Osteocyte (in vitro differentiated cells): Measurements from ENCODE around the gene JAM3. TPM values are rescaled to one million over a fixed set of nuclear protein-coding genes. Genes with fewer than 3 reads are reported as not detected.
"Not testable (repeated sequence)": the region's sequence is repeated elsewhere in the genome, so short reads cannot be mapped to it uniquely, and the experiment has no call there.

ENCODE experiments used
- DNase-seq: peaks from one replicate; pipeline ENCODE4 v3.0.0; 2021; ENCODE audit warnings: mixed read lengths; ENCODE audit not compliant: unreplicated experiment; ENCODE audit errors: extremely low spot score
- H3K27ac Mint-ChIP-seq: one replicate; pipeline ENCODE4 v1.8.0; 2021; ENCODE audit warnings: mild to moderate bottlenecking, mixed read lengths; ENCODE audit not compliant: unreplicated experiment
- H3K27me3 Mint-ChIP-seq: one replicate; pipeline ENCODE4 v1.8.0; 2021; ENCODE audit warnings: mixed read lengths; ENCODE audit not compliant: unreplicated experiment
- H3K36me3 Mint-ChIP-seq: one replicate; pipeline ENCODE4 v1.8.0; 2021; ENCODE audit warnings: mixed read lengths; ENCODE audit not compliant: unreplicated experiment
- H3K4me1 Mint-ChIP-seq: one replicate; pipeline ENCODE4 v1.8.0; 2021; ENCODE audit warnings: mixed read lengths; ENCODE audit not compliant: unreplicated experiment
- H3K4me3 Mint-ChIP-seq: one replicate; pipeline ENCODE4 v1.8.0; 2021; ENCODE audit warnings: mild to moderate bottlenecking, moderate library complexity, mixed read lengths; ENCODE audit not compliant: unreplicated experiment
- H3K9me3 Mint-ChIP-seq: one replicate; pipeline ENCODE4 v1.8.0; 2021; ENCODE audit warnings: mixed read lengths; ENCODE audit not compliant: unreplicated experiment
- total RNA-seq: library from RNA; stranded (reverse); gene quantifications from 2 replicates; pipeline ENCODE4 v1.2.1, GENCODE V29; 2021
- TF ChIP-seq, protein P1 (sequence below): fragments of 200-600 bp; sonication (generic); IDR thresholded peaks from 2 replicates; pipeline ENCODE4 v1.5.0; 2021; ENCODE audit warnings: antibody characterized with exemption, mild to moderate bottlenecking, moderate library complexity

JAM3 gene
- total RNA-seq, 1 donor from 2014 or later: 177 TPM

DNA sequence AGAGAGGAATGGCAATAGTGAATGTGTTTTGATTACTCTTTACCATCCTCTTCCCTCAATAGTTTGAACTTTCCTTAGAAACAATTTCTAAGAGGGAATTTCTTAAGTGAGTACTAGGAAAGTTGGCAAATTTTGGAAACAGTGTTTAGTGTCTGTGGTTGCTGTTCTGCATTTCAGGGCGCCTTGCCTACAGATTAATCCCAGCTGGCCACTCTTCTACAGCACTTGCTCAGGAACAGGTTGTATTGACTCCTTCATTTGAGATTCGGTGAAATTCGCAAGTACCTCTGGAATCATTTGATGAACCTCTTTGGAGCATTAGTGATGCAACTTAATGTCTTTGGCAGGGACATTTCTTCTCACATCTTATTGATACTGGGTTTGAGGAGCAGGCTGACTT, 28.3 kb downstream of the JAM3 start:
- H3K4me1 Mint-ChIP-seq: peaks cover 17% of the 10 kb centered on the region
- no peak overlapping the region for H3K4me3 Mint-ChIP-seq
- H3K27ac Mint-ChIP-seq: no peak overlapping the region
- no peaks in the 10 kb centered on the region for H3K36me3 Mint-ChIP-seq
- no peak for DNase-seq
- TF ChIP-seq, protein P1, sequence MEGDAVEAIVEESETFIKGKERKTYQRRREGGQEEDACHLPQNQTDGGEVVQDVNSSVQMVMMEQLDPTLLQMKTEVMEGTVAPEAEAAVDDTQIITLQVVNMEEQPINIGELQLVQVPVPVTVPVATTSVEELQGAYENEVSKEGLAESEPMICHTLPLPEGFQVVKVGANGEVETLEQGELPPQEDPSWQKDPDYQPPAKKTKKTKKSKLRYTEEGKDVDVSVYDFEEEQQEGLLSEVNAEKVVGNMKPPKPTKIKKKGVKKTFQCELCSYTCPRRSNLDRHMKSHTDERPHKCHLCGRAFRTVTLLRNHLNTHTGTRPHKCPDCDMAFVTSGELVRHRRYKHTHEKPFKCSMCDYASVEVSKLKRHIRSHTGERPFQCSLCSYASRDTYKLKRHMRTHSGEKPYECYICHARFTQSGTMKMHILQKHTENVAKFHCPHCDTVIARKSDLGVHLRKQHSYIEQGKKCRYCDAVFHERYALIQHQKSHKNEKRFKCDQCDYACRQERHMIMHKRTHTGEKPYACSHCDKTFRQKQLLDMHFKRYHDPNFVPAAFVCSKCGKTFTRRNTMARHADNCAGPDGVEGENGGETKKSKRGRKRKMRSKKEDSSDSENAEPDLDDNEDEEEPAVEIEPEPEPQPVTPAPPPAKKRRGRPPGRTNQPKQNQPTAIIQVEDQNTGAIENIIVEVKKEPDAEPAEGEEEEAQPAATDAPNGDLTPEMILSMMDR: no peak
- no peaks in the 10 kb centered on the region for H3K27me3 Mint-ChIP-seq
- H3K9me3 Mint-ChIP-seq: no peaks in the 10 kb centered on the region

DNA sequence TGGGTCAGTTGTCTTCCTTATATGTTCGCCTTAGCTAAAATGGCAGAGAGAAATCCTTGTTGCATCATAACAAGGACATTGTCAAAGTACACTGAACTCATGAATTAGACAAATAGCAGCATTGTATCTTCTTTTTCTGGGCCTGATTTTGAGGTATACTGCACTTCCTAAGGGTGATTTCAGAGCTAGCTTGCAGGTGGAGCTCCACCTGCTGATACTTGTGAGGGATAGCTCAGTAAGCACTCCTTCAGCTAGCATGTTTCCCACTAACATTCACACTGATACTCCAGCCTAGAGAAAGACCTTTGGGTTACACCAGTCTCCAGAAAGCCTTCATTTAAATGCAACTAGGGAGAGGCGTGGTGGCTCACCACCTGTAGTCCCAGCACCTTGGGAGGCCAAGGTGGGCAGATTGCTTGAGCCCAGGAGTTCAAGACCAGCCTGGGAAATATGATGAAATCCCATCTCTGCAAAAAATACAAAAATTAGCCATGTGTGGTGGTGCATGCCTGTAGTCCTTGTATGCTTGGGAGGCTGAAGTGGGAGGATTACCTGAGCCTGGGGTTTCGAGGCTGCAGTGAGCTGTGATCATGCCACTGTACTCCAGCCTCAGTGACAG, 29.8 kb downstream of the JAM3 start:
- H3K9me3 Mint-ChIP-seq: no peaks in the 10 kb centered on the region
- peaks cover 7% of the 10 kb centered on the region for H3K36me3 Mint-ChIP-seq
- TF ChIP-seq, protein P1: peak; percentile 33
- H3K4me1 Mint-ChIP-seq: peaks cover 17% of the 10 kb centered on the region
- H3K27me3 Mint-ChIP-seq: no peaks in the 10 kb centered on the region
- DNase-seq: no peak
- H3K27ac Mint-ChIP-seq: no peak overlapping the region
- H3K4me3 Mint-ChIP-seq: no peak overlapping the region

DNA sequence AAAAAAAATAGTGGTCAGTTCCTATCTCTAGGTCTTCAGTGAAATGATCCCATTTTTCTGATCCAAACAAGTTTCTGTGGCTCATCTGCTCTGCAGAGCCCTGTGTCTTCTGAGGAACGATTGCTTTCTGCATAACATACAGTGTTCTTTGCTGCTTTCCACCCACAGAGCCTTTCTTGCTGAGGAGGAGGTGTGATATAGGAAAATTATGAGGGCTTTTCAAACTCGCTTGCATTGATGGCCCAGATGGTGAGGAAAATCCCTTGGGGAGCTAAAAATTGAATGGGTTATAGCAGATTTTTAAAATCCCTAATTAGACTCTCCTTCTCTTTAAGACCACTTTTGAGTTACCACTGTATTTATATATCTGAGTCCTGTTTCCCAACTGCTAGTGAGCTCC, 31.3 kb downstream of the JAM3 start:
- Mint-ChIP-seq H3K4me1 (peaks cover 17% of the 10 kb centered on the region), H3K36me3 (peaks cover 14% of the 10 kb centered on the region), H3K9me3 (peaks cover 7% of the 10 kb centered on the region), H3K4me3 (no peak overlapping the region), H3K27me3 (no peaks in the 10 kb centered on the region), H3K27ac (no peak overlapping the region)
- no peak for DNase-seq
- TF ChIP-seq, protein P1: no peak

DNA sequence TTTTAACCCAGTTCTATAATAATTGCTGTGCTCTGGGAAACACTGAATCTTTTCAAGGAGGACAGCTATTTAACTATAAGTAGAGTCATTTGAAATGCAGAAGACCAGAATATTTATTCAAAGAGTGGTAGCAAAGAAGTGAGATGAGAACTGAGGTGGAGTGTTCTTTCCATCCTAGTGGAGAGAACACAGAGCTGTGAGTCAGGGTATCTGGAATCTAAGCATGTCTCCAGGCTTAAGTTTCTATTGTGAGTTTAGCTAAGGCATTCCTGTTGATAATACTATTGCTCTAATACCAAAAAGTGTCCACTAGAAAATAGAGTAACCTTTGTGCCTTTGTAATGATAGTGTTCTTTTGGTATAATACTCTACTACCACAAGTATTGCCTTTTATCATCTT, 32.4 kb downstream of the JAM3 start:
- TF ChIP-seq, protein P1: no peak
- Mint-ChIP-seq H3K27me3 (no peaks in the 10 kb centered on the region), H3K4me1 (peaks cover 16% of the 10 kb centered on the region), H3K36me3 (peaks cover 14% of the 10 kb centered on the region), H3K9me3 (peaks cover 12% of the 10 kb centered on the region), H3K27ac (no peak overlapping the region), H3K4me3 (no peak overlapping the region)
- no peak for DNase-seq

DNA sequence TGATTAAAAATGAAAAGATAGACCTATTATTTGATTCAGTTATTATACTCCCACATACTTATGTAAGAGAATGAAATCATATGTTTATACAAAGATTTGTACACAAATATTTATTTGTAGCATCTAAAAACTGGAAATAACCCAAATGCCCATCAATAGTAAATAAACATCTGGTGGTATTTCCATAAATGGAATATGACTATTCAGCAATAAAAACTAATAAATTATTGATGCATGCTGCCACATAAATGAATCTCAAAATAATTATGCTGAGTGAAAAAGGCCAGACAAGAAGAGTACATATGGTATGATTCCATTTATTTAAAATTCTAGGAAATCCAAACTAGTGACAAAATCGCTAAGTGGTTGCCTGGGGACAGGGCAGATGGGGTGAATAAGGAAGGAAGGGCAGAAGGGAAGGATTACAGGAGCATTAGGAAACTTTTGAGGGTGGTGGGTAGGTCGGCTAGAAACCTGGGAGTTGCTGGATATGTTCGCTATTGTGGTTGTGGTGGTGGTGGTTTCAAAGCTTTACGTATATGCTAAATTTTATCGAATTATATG, 41.5 kb downstream of the JAM3 start:
- TF ChIP-seq, protein P1: no peak
- Mint-ChIP-seq H3K4me1 (peaks cover 3% of the 10 kb centered on the region), H3K27me3 (no peaks in the 10 kb centered on the region), H3K27ac (no peak overlapping the region), H3K36me3 (peaks cover 14% of the 10 kb centered on the region), H3K4me3 (no peak overlapping the region), H3K9me3 (peaks cover 18% of the 10 kb centered on the region)
- DNase-seq: no peak

DNA sequence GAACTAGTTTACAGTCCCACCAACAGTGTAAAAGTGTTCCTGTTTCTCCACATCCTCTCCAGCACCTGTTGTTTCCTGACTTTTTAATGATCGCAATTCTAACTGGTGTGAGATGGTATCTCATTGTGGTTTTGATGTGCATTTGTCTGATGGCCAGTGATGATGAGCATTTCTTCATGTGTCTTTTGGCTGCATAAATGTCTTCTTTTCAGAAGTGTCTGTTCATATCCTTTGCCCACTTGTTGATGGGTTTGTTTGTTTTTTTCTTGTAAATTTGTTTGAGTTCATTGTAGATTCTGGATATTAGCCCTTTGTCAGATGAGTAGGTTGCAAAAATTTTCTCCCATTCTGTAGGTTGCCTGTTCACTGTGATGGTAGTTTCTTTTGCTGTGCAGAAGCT, 44.9 kb downstream of the JAM3 start:
- not testable (repeated sequence) for DNase-seq, H3K4me3 Mint-ChIP-seq, H3K27me3 Mint-ChIP-seq, H3K9me3 Mint-ChIP-seq, H3K27ac Mint-ChIP-seq
- H3K36me3 Mint-ChIP-seq: peaks cover 10% of the 10 kb centered on the region
- H3K4me1 Mint-ChIP-seq: peaks cover 19% of the 10 kb centered on the region
